Right lobe of liver (tissue), 6 donors: ENCODE results near the gene EVA1A. TPM values are rescaled to one million over a fixed set of nuclear protein-coding genes. Genes with fewer than 3 reads are reported as not detected.

Experiments used
- ATAC-seq, 4 donors: fragments of 200-7000 bp; cut with Tn5 transposase; one replicate each; pipeline ENCODE4 v1.9.1; 2020; ENCODE audit warnings: mild to moderate bottlenecking in 4 of 4, moderate library complexity in 4 of 4
- DNase-seq, 3 donors: peaks; one replicate each; pipeline ENCODE4 v3.0.0-alpha.2; 2020
- H3K27ac ChIP-seq, 3 donors: fragments of 200-600 bp; one replicate each; pipeline ENCODE4 v1.8.0; 2022
- H3K27me3 ChIP-seq, 2 donors: fragments of 200-600 bp; one replicate each; pipeline ENCODE4 v1.8.0; 2022
- H3K36me3 ChIP-seq, 4 donors: fragments of 200-600 bp; sonication (generic) in 1 of 4; one replicate each; pipeline versions ENCODE4 v1.5.1 to v1.8.0; 2017 to 2022; ENCODE audit warnings: control low read depth in 1 of 4
- H3K4me1 ChIP-seq, 4 donors: fragments of 200-600 bp; sonication (generic) in 1 of 4; one replicate each; pipeline versions ENCODE4 v1.5.1 to v1.8.0; 2017 to 2022; ENCODE audit warnings: control low read depth in 1 of 4
- H3K4me3 ChIP-seq, 3 donors: fragments of 200-600 bp; one replicate each; pipeline ENCODE4 v1.8.0; 2022
- H3K9me3 ChIP-seq, 4 donors: fragments of 200-600 bp; sonication (generic) in 1 of 4; one replicate each; pipeline versions ENCODE4 v1.5.1 to v1.8.0; 2017 to 2022; ENCODE audit warnings: control low read depth in 1 of 4
- CTCF ChIP-seq, 4 donors: fragments of 200-600 bp in 3 of 4; fragments of 450-650 bp in 1 of 4; IDR thresholded peaks; one replicate each; pipeline versions ENCODE4 v1.5.1 to v1.8.0; 2016 to 2022; ENCODE audit warnings: antibody characterized with exemption in 4 of 4, mild to moderate bottlenecking in 2 of 4
- POLR2A ChIP-seq: fragments of 450-650 bp; IDR thresholded peaks from one replicate; pipeline ENCODE4 v1.6.1; 2017; ENCODE audit warnings: antibody characterized with exemption, mild to moderate bottlenecking
- WGBS: methylation state at CpG from one replicate; pipeline ENCODE4 v1.1.6; 2018; ENCODE audit warnings: low coverage, low lambda C conversion rate; ENCODE audit not compliant: insufficient coverage; ENCODE audit errors: missing lambda C conversion rate; 5-methylcytosine and 5-hydroxymethylcytosine counted together
- intact Hi-C, 2 donors: fragments of 100-400 bp; cut with DNase I; formaldehyde crosslinking; loops; one replicate each; pipeline versions ENCODE4 v1.11.2 to v1.14.1; 2022
- total RNA-seq, 6 experiments: library from RNA; depleted of rRNA in 2 of 6; stranded (reverse); fragments of >200 nt in 2 of 6; fragmentation: NEBNext Ultra II Directional in 3 of 6; extraction: Animal tissue kit (Norgen Biotek cat#: 25700) in 3 of 6; gene quantifications; one replicate each; pipeline versions ENCODE4 v1.1.0 to v1.2.4, GENCODE V29; 2016 to 2023
- donor health status: DM: no; HTN: yes; CAD: no.
- donor health status: DM: no; HTN: no; CAD: no.
- donor health status: DM: no; HTN: no; CAD: no.
- donor health status: DM: no; HTN: yes; CAD: no.
- donor health status: DM: no; HTN: yes; CAD: no.

EVA1A gene
- total RNA-seq, 6 experiments from 2014 or later, result 30.6 to 125 (median 74.5) TPM

GRCh38 chr2:75541430-75541829, 19.3 kb downstream of the EVA1A start:
- H3K27me3 ChIP-seq, result no peaks in the 10 kb centered on the region
- DNase-seq (no peak), ATAC-seq (no peak)
- H3K27ac ChIP-seq, result no peak overlapping the region
- H3K4me3 ChIP-seq, result no peak overlapping the region
- H3K4me1 ChIP-seq, result no peaks in the 10 kb centered on the region
- WGBS, result 96% methylated on average over 3 of the region's 3 CpGs
- TF ChIP-seq CTCF (IDR thresholded peaks at IDR 0.05) (no peak), POLR2A (no peak)
- H3K9me3 ChIP-seq, result no peaks in the 10 kb centered on the region
- intact Hi-C loops, result no loop called here
- H3K36me3 ChIP-seq, result no peaks in the 10 kb centered on the region

GRCh38 chr2:75540994-75541393, 19.7 kb downstream of the EVA1A start:
- ATAC-seq (no peak), DNase-seq (no peak)
- H3K36me3 ChIP-seq, result no peaks in the 10 kb centered on the region
- H3K4me3 ChIP-seq, result no peak overlapping the region
- intact Hi-C loops, result no loop called here
- H3K4me1 ChIP-seq, result no peaks in the 10 kb centered on the region
- H3K9me3 ChIP-seq, result no peaks in the 10 kb centered on the region
- H3K27me3 ChIP-seq, result no peaks in the 10 kb centered on the region
- TF ChIP-seq POLR2A (no peak), CTCF (IDR thresholded peaks at IDR 0.05) (no peak)
- no peak overlapping the region for H3K27ac ChIP-seq
- WGBS, result 95% methylated on average over 3 of the region's 4 CpGs

- H3K4me1 ChIP-seq, result no peaks in the 10 kb centered on the region
- no peaks in the 10 kb centered on the region for H3K36me3 ChIP-seq
- DNase-seq (no peak), ATAC-seq (no peak)
- H3K9me3 ChIP-seq, result no peaks in the 10 kb centered on the region
- H3K27ac ChIP-seq, result no peak overlapping the region
- no peak overlapping the region for H3K4me3 ChIP-seq
- WGBS, result 79% methylated on average over 3 of the region's 3 CpGs
- intact Hi-C loops, result no loop called here
- TF ChIP-seq POLR2A (no peak), CTCF (IDR thresholded peaks at IDR 0.05) (no peak)
- H3K27me3 ChIP-seq, result no peaks in the 10 kb centered on the region
These were observed 20.6 kb downstream of the EVA1A start for GRCh38 chr2:75539955-75540716.

GRCh38 chr2:75538521-75539490, 21.9 kb downstream of the EVA1A start:
- ATAC-seq (no peak), DNase-seq (no peak)
- no peak overlapping the region for H3K4me3 ChIP-seq
- no peaks in the 10 kb centered on the region for H3K27me3 ChIP-seq
- H3K27ac ChIP-seq, result no peak overlapping the region
- no peaks in the 10 kb centered on the region for H3K36me3 ChIP-seq
- TF ChIP-seq CTCF (IDR thresholded peaks at IDR 0.05), result no peak
- no peak for TF ChIP-seq POLR2A
- H3K4me1 ChIP-seq, result no peaks in the 10 kb centered on the region
- intact Hi-C loops, result no loop called here
- H3K9me3 ChIP-seq, result no peaks in the 10 kb centered on the region
- 78% methylated on average over 6 of the region's 6 CpGs for WGBS
